ENCODE measurements around the gene HIBCH. TPM values are rescaled to one million over a fixed set of nuclear protein-coding genes. Genes with fewer than 3 reads are reported as not detected.
"Not testable (repeated sequence)": the region's sequence is repeated elsewhere in the genome, so short reads cannot be mapped to it uniquely, and the experiment has no call there.

Gene HIBCH, protein sequence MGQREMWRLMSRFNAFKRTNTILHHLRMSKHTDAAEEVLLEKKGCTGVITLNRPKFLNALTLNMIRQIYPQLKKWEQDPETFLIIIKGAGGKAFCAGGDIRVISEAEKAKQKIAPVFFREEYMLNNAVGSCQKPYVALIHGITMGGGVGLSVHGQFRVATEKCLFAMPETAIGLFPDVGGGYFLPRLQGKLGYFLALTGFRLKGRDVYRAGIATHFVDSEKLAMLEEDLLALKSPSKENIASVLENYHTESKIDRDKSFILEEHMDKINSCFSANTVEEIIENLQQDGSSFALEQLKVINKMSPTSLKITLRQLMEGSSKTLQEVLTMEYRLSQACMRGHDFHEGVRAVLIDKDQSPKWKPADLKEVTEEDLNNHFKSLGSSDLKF
- 10 to 100 TPM; 23.9 to 42.9 (median 32.7) TPM for polyA plus RNA-seq (ENCODE audit: insufficient read length in 10 of 10)
- long read RNA-seq, donor 1, transcript HIBCH-201 (14 exons, 1,939 nt): major isoform, 7 of 9 reads
- long read RNA-seq, donor 1, partial matches to known transcripts: 0 of 9 reads
- long read RNA-seq, donor 1, other reads (novel, unspliced or antisense): 0 of 9 reads
- long read RNA-seq, donor 2, transcript HIBCH-201 (14 exons, 1,939 nt): major isoform, 6 of 6 reads
- long read RNA-seq, donor 2, partial matches to known transcripts: 0 of 6 reads
- long read RNA-seq, donor 2, other reads (novel, unspliced or antisense): 0 of 6 reads
- long read RNA-seq, donor 3: 0 reads
- long read RNA-seq, donor 4, partial matches to known transcripts: 0 of 2 reads
- long read RNA-seq, donor 4, other reads (novel, unspliced or antisense): 0 of 2 reads
- long read RNA-seq, donor 5, partial matches to known transcripts: 0 of 4 reads
- long read RNA-seq, donor 5, other reads (novel, unspliced or antisense): 0 of 4 reads
- long read RNA-seq, donor 6, transcript HIBCH-201 (14 exons, 1,939 nt): major isoform, 6 of 6 reads
- long read RNA-seq, donor 6, partial matches to known transcripts: 0 of 6 reads
- long read RNA-seq, donor 6, other reads (novel, unspliced or antisense): 0 of 6 reads
- long read RNA-seq, donor 7, partial matches to known transcripts: 0 of 5 reads
- long read RNA-seq, donor 7, other reads (novel, unspliced or antisense): 0 of 5 reads
- long read RNA-seq, donor 8, partial matches to known transcripts: 0 of 2 reads
- long read RNA-seq, donor 8, other reads (novel, unspliced or antisense): 0 of 2 reads
- long read RNA-seq, donor 9: 0 reads

DNA sequence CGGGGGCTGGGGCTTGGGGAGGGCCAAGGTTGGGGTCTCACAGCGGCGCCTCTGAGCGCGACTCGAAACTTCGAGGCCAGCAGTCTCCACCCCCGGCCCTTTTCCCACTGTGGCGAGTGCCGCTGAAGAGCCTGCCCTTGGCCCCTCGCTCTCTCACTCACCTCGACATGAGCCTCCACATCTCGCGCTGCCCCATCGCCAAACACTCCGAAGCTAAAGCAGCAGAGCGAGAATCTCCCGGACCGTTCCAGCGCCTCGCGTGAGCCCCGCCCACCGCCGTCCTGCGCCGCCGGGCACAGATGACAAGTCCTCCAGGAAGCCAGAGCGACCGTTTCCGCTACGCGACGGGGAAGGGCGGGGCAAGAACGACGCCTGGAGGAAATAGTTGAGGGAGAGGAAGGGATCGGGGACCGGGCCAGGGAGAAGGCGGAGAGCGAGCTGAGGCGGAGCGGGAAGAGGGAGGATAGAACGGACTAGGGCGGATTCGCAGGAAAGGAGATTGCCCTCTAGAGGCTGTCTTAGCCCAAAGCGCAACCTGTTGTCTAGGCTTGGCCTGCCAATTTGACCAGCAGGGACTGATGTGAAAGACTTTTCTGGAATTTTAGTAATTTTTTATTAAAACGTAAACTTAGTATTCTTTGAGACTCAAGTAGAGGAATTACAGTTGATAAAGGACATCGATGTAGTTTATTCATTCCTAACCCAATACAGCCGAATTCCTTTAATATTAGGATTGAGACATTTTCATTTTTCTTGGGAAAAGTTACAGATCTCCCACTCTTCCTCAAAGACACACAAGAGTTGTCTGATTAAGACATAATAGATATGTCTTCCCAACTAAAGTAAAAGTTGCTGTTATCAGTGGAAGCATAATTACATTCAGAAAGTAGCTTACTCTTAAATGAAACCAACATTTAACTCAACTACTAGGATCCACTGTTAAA, at the start of gene HIBCH:
HIBCH (minus strand) TSS at position 272 of the 944 bp plus-strand sequence; CDS start at position 196, 76 bp downstream.
- DNase-seq: peak; percentile 99 to 100 (median 99)

DNA sequence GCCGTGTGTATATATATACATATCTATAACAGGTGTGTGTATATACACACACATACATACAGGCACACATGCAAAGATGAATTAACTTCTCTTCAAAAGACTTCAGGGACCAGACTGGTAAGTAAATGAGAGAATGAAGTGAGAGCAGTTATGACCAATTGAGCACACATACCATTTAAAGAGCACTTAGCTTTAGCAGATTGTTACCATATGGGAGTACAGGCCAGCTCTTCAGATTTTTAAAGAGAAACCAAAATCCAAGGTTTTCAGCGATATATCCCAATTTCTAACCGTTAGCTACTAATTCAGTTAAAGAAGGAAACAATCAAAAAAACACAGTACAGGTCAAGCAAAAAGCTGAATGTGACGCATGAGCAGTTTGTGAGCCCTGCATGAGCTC, 47.5 kb upstream of the HIBCH start:
- DNase-seq: no peak

DNA sequence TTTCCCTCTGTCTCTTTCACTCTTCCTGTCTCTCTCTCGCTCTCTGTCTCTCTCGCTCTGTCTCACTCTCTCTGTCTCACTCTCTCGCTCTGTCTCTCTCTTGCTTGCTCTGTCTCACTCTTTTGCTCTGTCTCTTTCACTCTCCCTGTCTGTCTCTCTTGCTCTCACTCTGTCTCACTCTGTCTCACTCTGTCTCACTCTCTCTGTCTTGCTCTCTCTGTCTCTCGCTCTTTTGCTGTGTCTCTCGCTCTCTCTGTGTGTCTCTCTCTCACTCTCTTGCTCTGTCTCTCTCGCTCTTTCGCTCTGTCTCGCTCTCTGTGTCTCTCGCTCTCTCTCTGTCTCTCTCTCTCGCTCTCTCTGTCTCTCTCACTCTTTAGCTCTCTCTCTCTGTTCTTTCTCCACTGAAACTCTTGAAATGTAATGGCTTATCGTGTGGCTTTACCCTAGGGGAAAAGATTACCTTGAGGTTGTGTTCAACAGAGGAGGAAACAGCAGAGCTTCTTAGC, 46.7 kb upstream of the HIBCH start:
- DNase-seq: no peak

DNA sequence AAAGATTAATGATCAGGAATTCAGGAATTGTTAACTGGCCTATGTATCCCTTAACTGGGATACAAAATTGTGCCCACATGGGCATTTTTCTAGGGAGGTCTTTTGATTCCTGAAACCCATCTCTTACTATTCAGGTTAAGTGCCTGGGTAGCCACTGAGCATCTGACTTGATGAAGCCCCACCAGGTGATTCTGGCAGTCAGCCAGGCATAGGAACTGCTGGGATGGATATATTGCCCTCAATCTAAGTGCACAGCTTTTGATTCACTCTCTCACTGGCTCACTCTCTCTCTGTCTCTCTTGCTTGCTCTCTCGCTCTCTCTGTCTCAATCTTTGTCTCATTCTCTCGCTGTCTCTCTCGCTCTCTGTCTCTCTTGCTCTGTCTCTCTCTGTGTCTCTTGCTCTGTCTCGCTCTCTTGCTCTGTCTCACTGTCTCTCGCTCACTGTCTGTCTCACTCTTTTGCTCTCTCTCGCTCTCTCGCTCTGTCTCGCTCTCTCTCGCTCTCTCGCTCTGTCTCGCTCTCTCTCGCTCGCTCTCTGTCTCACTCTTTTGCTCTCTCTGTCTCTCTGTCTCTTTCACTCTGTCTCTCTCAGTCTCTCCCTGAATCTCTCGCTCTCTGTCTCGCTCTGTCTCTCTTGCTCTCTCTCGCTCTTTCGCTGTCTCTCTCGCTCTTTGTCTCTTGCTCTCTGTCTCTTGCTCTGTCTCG, 46.0 kb upstream of the HIBCH start:
- no peak for DNase-seq

DNA sequence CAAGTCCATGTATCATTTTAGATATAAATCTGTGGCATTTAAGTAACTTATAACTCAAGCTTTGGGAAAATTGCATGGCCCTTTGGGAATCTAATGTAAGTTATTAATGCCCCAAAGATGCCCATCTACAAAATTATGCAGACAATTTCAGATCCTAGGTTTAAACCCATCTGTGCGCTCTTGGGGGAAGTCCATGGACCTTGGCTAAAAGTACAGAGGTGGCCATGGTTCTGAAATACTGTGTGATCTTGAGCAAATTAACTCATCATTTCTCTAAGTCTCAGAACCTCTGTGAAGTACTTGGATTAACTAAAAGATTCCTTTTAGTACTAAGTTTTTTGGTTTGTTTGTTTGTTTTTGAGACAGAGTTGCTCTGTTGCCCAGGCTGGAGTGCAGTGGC, 43.3 kb upstream of the HIBCH start:
- DNase-seq: no peak

DNA sequence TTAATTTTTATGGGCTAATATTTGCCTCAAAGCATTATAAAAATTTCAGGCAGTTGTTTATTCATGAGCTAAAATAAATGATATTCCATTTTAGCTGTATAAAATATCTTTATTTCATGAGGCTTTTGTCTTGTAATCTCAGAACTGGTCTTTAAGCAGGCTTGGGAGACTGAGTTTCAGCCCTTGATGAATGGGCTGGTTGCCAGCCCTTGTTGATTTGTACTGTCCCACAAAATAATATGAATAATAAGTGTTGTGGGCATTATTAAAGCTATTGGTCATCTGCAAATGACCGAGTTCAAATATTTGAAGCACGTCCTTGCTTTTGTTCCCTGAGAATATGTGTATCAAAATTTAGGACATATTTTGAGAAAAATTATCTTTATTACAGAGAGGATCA, 41.9 kb upstream of the HIBCH start:
- no peak for DNase-seq

DNA sequence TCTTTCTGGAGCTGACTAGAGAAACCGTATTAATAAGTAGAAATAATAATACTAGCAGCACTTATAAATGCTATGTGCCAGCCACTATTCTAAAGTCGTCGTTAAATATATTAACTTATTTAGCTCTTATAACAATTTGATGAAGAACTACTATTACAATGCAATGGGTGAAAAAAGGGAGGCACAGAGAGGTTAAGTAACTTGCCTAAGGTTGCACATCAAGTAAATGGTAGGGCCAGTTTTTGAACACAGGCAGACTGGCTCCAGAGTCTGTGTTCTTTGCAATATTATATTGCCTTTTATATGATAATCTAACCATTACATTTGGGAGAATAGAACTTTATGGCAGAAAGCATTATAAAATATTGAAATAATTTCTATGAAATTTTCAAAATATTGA, 41.3 kb upstream of the HIBCH start:
- no peak for DNase-seq

DNA sequence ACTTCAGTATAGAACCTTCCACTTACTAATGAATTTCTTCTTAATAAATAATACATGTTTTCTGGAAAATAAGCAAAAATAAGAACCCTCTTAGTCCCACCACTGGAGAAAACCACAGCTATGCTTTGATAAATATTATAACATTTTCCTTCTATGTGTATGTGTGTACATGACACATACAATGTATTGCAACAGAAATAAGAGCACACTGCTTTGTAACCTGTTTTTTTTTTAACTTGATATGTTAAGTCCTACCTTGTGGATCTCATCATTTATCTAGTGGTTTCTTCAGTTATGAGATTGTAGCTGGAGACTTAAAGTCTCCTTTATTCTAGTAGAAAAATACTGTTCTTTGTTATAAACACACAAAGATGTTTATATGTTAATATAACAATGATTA, 40.9 kb upstream of the HIBCH start:
- no peak for DNase-seq

DNA sequence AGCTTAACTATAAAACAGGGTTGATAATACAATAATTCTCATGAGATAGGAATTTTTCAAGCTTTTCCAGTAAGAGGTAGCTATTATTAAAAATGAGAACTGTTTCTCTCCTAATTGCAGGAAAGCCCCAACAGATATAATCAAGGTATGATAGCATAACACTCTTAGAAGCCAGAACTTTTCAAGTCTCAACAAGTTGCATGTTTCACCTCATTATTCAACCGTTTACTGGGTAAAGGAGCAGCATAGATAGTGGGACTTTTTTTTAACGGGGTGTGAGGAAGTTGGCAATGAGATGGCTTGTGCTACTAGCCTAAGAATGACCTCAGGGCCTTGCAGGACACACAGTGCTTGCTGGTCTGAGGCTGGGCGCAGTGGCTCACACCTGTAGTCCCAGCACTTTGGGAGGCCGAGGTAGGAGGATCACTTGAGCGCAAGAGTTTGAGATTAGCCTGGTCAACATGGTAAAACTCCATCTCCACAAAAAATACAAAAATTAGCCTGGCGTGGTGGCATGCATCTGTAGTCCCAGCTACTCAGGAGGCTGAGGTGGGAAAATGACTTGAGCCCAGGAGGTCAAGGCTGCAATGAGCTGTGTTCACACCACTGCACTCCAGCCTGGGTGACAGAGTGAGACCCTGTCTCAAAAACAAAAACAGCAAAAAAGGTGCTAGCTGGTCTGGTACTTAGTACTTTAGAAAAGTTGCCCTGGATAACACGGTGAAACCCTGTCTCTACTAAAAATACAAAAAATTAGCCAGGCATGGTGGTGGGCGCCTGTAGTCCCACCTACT, 39.2 kb upstream of the HIBCH start:
- not testable (repeated sequence) for DNase-seq

DNA sequence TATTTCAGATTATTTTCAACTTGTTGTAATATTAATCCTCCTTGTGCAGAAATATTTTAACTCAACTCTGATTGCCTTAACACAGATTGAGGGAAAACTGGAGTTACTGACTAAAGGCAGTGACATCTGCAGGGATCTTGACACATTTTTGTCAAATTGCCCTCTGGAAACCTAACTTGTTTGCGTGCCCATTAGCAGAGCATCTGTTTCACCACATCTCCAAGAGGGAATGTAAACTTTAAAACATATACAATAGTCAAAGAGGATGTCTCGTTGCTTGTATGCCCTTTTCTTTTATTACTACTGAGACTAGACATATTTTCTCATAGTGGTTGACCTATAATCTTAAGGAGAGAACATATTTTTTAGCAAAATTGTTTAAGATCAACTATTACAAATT, 38.0 kb upstream of the HIBCH start:
- peak in 2 of 3 donors; percentile 18 to 42 for DNase-seq

DNA sequence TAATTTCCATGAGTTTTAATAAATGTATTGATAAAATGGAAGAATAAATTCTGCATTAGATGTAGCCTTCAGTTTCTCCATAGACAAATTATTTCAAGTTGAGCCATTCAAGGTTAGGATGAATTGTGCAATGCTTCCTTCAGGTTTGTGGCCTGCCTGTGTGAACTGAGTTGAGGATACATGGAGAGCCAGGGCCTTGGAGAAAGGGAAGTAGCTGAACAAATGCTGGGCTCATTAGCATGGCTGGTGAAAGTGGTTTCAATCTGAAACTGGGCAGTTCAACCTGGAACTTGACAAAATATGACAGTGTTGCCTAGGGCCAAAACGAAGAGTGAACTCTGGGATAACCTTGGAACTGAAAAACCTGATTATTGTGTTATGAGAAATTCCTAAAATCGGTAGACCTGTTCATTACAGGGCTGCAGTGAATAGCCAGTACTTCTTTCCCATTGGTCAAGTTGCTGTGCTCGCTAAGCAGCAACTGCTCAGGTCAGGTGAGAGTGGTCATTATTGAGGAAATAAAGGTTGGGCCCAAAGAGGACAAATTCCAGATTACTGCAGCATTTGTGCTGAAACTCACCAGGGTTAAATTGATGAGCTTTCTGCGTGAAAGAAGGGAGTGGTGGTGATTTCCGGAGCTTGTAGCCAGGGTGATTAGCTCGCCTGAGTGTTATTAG, 36.5 kb upstream of the HIBCH start:
- no peak for DNase-seq

DNA sequence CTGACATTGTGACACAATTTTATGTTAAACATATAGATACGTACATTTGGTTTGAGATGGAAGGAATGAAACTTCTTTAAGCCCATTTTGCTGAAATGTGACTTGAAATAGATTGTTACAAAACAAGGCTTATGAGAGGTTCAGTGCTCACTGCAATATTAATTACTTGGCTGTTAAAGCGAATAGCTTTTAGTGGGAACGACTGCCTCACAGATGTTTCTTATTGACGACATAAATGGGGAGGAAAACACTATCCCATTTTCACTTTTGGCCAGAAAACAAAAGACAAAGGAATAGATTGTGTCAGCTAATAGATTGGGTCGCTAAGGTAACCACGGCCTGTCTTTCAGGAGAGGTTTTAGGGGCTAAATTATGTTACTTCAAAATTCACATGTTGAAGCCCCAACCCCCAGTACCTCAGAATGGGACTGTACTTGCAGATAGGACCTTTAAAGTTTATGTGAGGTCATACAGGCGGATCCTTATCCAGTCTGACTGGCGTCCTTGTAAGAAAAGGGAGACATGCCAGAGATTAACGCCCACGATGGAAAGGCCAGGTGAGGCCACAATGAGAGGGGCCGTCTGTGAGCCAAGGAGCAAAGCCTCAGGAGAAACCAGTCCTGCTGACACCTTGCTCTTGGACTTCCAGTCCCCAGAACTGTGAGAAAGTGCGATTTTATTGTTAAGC, 34.5 kb upstream of the HIBCH start:
- peak in 1 of 3 donors; percentile 24 for DNase-seq

DNA sequence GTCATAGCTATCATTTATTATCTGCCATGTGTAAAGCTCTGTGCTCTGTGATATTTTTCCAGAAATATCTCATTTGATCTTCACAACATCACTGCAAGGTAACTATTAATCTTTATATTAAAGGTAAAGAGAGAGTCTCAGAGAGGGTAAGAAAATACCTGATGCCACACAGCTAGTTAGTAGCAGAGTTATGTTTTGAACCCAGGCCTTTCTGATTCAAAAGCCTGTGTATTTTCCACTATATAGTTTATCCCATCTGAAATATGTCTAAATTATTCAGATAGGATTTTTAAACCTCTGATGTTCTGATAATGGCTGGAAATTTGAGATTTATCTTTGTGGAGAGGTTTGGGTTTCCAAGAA, 33.9 kb upstream of the HIBCH start:
- DNase-seq: no peak

DNA sequence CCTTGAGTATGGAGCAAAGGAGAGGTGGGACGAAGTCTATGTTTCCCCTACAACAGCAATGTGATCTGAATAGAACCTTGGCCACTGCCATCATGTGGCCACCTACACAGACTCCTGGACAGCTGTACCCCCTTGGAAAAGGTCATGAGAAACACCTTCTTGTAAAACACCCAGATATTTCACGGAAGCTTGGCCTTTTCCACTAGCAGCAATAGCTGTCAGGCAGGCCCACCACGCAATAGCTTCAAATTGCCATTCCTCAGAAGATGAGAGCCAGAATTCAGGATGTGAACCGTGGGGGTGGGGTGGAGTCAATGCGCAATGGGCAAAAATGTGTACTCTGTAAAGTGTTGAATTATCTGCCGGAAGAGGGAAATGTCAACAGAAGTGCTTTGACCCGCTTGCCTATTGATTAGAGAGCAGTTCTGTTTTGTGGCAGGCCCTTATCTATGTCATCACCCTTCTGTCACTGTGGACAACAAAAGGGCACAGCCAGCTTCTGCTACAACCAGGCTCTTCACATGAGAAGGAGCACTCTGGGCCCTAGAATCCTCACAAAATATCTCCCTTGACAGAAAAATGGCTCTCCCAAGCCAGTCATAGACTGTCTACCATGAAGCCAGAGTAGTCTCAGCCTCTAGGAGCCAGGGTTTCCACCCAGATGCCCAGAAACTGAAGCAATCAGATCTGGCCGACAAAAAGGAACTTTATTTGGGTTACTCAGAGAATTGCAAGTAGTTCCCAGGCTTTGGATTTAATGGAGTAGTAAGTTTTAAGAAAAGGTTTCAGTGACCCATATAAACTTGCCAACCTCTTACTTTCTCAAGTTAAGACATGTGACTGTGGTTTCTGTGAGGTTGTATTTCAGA, 33.3 kb upstream of the HIBCH start:
- no peak for DNase-seq

DNA sequence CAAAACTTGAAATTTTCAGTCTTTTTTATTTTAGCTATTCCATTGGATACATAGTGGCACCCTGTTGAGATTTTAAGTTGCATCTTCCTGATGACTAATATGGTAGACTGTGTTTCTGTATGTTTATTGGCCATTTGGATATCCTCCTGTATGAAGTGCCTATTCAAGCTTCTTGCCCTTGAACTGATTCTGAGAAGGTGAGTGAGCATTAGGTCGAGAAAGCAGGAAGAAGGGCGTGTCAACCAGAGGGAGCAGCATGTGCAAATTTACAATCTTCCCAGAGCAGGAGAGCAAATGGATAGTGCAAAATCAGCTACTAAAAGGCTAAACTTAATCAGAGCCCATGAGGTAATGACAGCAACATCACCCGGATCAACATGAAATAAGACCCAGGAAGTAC, 32.3 kb upstream of the HIBCH start:
- DNase-seq: no peak

DNA sequence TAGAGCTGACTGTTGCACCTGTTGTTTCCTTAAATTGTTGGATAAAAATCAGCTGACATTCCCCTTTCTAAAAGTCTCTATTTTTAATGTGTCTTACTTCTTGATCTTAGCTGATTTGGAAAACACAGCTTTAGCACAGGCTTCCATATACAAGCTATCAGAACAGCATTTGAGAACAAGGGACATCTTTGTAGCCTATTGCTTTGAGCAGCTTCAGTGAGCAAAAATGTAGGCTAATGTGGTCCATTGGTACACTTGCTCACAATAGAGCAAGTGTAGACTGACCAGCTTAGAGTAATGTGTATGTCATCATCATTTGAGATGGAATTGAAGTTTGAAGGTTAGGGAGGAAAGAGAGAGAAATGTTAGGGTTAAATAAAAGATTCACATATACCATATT, 30.7 kb upstream of the HIBCH start:
- no peak for DNase-seq

DNA sequence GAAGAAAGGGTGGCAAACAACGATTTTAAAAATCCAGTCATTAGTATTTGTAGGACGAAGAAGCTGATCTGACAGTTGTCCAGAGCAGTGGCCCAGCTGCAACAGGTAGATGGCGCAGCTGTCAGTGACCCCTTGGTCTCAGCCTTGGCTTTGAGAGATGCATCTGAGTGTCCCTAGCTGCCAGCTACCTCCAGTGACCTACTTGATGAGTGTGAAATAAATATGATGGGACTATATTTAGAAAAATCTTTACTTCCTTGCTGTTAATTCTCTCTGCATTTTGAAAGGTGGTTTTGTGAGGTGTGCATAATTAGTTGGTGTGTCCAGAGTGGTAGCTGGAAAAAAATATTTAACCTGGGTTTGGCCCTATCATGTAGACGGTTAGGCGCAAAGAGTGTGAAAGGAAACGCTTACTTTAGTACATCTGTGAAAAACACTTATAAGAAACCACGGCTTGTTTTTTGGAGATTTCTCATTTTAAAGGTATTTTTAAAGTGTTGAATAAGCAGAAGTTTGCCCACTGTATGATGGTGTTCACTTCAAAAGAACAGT, 24.7 kb upstream of the HIBCH start:
- peak; percentile 28 to 81 (median 59) for DNase-seq
